Smooth muscle cell (in vitro differentiated cells): ENCODE measurements around the gene TRIP13. TPM values are rescaled to one million over a fixed set of nuclear protein-coding genes. Genes with fewer than 3 reads are reported as not detected.

Experiments used
- DNase-seq: peaks from one replicate; lab custom pipeline; 2025; ENCODE audit not compliant: unreplicated experiment; lab: John Stamatoyannopoulos, UW
- H2AFZ ChIP-seq: fragments of 200-600 bp; sonication (generic); 2 replicates; pipeline ENCODE4 v1.6.0; 2016; ENCODE audit warnings: antibody characterized with exemption, low read depth, mild to moderate bottlenecking
- H3F3A ChIP-seq: fragments of 200-600 bp; sonication (generic); 2 replicates; pipeline ENCODE4 v1.6.0; 2017; ENCODE audit warnings: antibody characterized with exemption, low read depth
- H3K27ac ChIP-seq: fragments of 200-600 bp; sonication (generic); 2 replicates; pipeline ENCODE4 v1.5.1; 2016; ENCODE audit warnings: low read depth, mild to moderate bottlenecking
- H3K27me3 ChIP-seq: fragments of 200-600 bp; sonication (generic); 2 replicates; pipeline ENCODE4 v1.6.1; 2016; ENCODE audit warnings: low read depth, mild to moderate bottlenecking
- H3K36me3 ChIP-seq: fragments of 200-600 bp; sonication (generic); 2 replicates; pipeline ENCODE4 v1.5.1; 2016; ENCODE audit warnings: low read depth
- H3K4me1 ChIP-seq: fragments of 200-600 bp; sonication (generic); 2 replicates; pipeline ENCODE4 v1.5.1; 2016; ENCODE audit warnings: low read depth
- H3K4me2 ChIP-seq: fragments of 200-600 bp; sonication (generic); 2 replicates; pipeline ENCODE4 v1.6.0; 2016; ENCODE audit warnings: mild to moderate bottlenecking
- H3K4me3 ChIP-seq: fragments of 200-600 bp; sonication (generic); 2 replicates; pipeline ENCODE4 v1.5.1; 2016; ENCODE audit warnings: mild to moderate bottlenecking
- H3K79me2 ChIP-seq: fragments of 200-600 bp; sonication (generic); 2 replicates; pipeline ENCODE4 v1.6.0; 2016; ENCODE audit warnings: low read depth, mild to moderate bottlenecking
- H3K9ac ChIP-seq: fragments of 200-600 bp; sonication (generic); 2 replicates; pipeline ENCODE4 v1.6.0; 2016; ENCODE audit warnings: low read depth
- H3K9me3 ChIP-seq: fragments of 200-600 bp; sonication (generic); replicated peaks from 2 replicates; pipeline ENCODE4 v1.5.1; 2016; ENCODE audit warnings: low read depth
- H4K20me1 ChIP-seq: fragments of 200-600 bp; sonication (generic); 2 replicates; pipeline ENCODE4 v1.6.0; 2016; ENCODE audit warnings: low read depth
- CTCF ChIP-seq: fragments of 200-600 bp; sonication (generic); IDR thresholded peaks from 2 replicates; pipeline ENCODE4 v1.5.1; 2017; ENCODE audit warnings: borderline replicate concordance, mild to moderate bottlenecking, antibody characterized with exemption; ENCODE audit not compliant: insufficient read depth, poor library complexity, severe bottlenecking
- whole genome bisulfite sequencing: methylation state at CpG from one replicate; pipeline ENCODE4 v1.1.7; 2016; ENCODE audit warnings: low lambda C conversion rate; 5-methylcytosine and 5-hydroxymethylcytosine counted together
- polyA plus RNA-seq: library from polyadenylated mRNA; unstranded; fragments of >200 nt; fragmentation: Nextera tagmentation; extraction: Ambion mirVana; gene quantifications from 2 replicates; pipeline ENCODE4 v1.2.1, GENCODE V29; 2016
- total RNA-seq: library from RNA; depleted of rRNA; stranded (reverse); fragments of >200 nt; gene quantifications from 2 replicates; pipeline ENCODE4 v1.2.3, GENCODE V29; 2014

TRIP13 gene
- total and polyA plus RNA-seq, 2 experiments from 2014 or later = 8.4 to 12.0 TPM

DNA sequence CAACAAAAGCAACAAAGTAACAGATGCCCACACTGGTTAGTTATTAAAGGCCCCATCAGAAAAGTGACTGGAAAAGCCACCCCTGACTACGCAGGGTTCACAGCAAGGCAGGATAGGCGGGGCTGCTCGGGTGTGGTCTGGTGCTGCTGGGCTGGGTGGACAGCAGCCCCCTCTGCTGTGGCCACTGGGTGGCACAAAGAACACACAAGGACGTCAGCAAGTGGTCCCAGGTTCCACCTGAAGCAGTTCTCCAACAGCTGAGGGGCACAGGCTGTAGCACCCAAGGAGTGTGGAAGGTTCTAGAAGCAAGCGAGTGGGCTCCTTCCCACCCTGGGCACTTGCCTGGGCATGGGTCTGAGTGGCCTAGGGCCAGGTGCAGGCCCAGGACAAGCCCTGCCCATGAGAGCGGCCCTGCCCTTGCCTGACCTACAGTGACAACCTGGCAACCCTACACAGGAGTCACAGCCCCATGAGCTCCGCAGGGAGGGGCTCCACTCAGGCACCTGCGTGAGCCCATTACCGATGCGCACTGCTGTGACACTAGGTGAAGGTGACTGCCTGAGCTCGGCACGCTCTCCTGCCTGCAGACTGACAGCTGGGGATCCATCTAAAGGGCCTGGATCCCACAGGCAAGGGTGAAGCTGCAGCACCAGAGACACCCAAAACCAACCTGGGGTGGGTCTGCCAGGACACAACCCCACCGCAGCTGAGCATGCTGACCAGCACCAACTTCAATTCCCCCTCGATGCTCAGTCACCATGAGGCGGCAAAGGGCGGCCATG lies 8.1 kb upstream of the TRIP13 start:
- H3K9ac ChIP-seq = no peak overlapping the region
- H3K4me1 ChIP-seq = no peaks in the 10 kb centered on the region
- H3K36me3 ChIP-seq = peaks cover 20% of the 10 kb centered on the region
- no peak overlapping the region for H3K27ac ChIP-seq
- H4K20me1 ChIP-seq = peaks cover 40% of the 10 kb centered on the region
- DNase-seq = no peak
- no peak overlapping the region for H3K4me2 ChIP-seq
- H3K4me3 ChIP-seq = no peak overlapping the region
- no peak for TF ChIP-seq CTCF
- H3F3A ChIP-seq = no peaks in the 10 kb centered on the region
- no peaks in the 10 kb centered on the region for H3K9me3 ChIP-seq
- peaks cover 21% of the 10 kb centered on the region for H3K79me2 ChIP-seq
- H3K27me3 ChIP-seq = no peaks in the 10 kb centered on the region
- WGBS = 98% methylated on average over 16 of the region's 16 CpGs
- H2AFZ ChIP-seq = no peak overlapping the region

DNA sequence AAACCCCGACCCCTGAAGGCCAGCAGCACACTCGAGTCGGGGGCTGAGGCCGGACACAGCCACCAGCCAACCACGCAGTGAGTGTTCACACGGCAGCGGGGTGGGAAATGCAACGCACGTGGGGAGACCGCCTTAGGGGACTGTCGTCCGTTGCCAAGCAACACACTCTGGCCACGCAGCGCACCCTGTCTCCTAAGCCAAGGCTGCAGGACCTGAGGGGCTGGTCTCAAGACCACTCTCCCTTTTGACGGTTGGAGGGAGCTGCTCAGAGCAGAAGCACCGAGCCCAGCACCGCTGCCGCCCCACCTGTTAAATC lies 7.6 kb upstream of the TRIP13 start:
- peaks cover 26% of the 10 kb centered on the region for H3K79me2 ChIP-seq

DNA sequence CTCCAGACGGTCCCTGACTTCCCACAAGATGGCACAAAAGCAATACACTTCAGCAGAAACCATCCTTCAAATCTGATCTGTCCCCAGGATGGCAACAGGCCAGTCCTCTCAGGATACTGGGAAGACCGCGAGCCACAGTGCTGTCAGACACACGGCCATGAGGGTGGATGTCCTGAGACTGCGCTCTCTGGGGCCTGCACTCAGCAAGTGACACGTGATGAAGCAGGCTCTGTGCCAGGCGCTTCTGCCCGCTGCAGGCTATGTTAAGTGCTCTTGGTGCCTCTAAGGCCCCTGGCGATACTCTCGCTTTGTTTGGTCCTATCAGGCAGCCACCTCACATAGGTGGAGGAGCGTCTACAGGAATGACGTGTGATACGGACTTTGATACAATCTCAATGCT lies 7.2 kb upstream of the TRIP13 start:
- no peak overlapping the region for H3K27ac ChIP-seq
- no peak overlapping the region for H2AFZ ChIP-seq
- no peak overlapping the region for H3K4me3 ChIP-seq
- H3K4me1 ChIP-seq = no peaks in the 10 kb centered on the region
- H3K9ac ChIP-seq = no peak overlapping the region
- 97% methylated on average over 13 of the region's 13 CpGs for WGBS
- H3K79me2 ChIP-seq = peaks cover 29% of the 10 kb centered on the region
- peaks cover 40% of the 10 kb centered on the region for H4K20me1 ChIP-seq
- no peak for DNase-seq
- H3F3A ChIP-seq = no peaks in the 10 kb centered on the region
- no peaks in the 10 kb centered on the region for H3K9me3 ChIP-seq
- peaks cover 21% of the 10 kb centered on the region for H3K36me3 ChIP-seq
- H3K27me3 ChIP-seq = no peaks in the 10 kb centered on the region
- no peak overlapping the region for H3K4me2 ChIP-seq
- no peak for TF ChIP-seq CTCF

More for the DNA sequence above, 7.6 kb upstream of the TRIP13 start:
- no peak overlapping the region for H3K4me2 ChIP-seq
- no peaks in the 10 kb centered on the region for H3K4me1 ChIP-seq
- no peaks in the 10 kb centered on the region for H3K27me3 ChIP-seq
- no peak overlapping the region for H3K4me3 ChIP-seq
- no peak for DNase-seq
- H3K9ac ChIP-seq = no peak overlapping the region
- WGBS = 98% methylated on average over 18 of the region's 18 CpGs
- peaks cover 21% of the 10 kb centered on the region for H3K36me3 ChIP-seq
- TF ChIP-seq CTCF = no peak
- H4K20me1 ChIP-seq = peaks cover 40% of the 10 kb centered on the region
- no peaks in the 10 kb centered on the region for H3K9me3 ChIP-seq
- no peak overlapping the region for H3K27ac ChIP-seq
- no peak overlapping the region for H2AFZ ChIP-seq
- H3F3A ChIP-seq = no peaks in the 10 kb centered on the region

DNA sequence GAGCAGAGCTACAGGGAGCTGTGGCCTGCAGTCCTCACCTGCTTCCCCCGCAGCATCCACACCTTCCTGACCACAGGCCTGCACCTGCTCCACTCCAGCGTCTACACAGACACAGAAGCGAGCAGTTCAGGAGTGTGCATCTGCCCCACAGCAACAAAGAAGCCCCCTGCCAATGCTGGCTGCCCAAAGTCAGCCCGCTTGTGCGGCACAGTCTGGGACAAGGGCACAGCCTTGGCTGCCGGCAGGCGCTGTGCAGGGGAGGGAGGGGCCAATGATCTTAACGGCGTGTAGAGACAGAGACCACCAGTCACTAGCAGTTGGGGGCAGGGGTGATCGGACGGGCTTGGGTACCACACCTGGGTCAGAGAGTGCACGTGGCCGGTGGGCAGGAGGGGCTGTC lies 6.6 kb upstream of the TRIP13 start:
- Histone ChIP-seq H3K4me2 (no peak overlapping the region), H2AFZ (no peak overlapping the region), H3K27me3 (no peaks in the 10 kb centered on the region), H3K79me2 (peaks cover 34% of the 10 kb centered on the region), H3K36me3 (peaks cover 21% of the 10 kb centered on the region), H4K20me1 (peaks cover 36% of the 10 kb centered on the region), H3K27ac (no peak overlapping the region), H3K9ac (no peak overlapping the region), H3K4me3 (no peak overlapping the region), H3F3A (no peaks in the 10 kb centered on the region), H3K9me3 (no peaks in the 10 kb centered on the region), H3K4me1 (peaks cover 3% of the 10 kb centered on the region)
- no peak for TF ChIP-seq CTCF
- 99% methylated on average over 13 of the region's 13 CpGs for WGBS
- no peak for DNase-seq
